NCI-H82 (cell line): ENCODE measurements around the gene SLC5A4.
"Not testable (repeated sequence)": the region's sequence is repeated elsewhere in the genome, so short reads cannot be mapped to it uniquely, and the experiment has no call there.

Source experiments
- DNase-seq: peaks from one replicate; lab custom pipeline; 2025; lab: John Stamatoyannopoulos, UW

SLC5A4 gene

DNA sequence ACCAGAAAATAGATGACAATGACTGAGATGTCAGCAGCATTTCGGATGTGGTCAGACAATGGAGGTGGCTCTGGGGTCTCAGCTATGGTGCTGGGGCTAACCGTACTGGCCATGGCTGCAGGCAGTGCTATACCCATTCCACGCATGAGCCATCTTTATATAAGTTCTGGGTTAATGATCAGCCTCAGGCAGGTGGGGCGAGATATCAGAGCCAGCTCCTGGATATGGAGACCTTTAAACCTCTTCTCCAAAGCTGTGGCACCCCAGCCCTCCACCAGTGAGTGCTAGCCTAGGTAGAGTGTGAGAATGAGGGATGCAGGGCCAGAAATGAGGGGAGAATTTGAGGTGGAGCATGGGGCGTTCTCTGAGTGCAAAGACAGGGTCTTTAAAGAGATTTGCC lies at the start of gene SLC5A4:
TSS of gene SLC5A4 (minus strand) at position 131 of the 400 bp plus-strand sequence. CDS start at position 113, 18 bp downstream.
- DNase-seq = no peak

DNA sequence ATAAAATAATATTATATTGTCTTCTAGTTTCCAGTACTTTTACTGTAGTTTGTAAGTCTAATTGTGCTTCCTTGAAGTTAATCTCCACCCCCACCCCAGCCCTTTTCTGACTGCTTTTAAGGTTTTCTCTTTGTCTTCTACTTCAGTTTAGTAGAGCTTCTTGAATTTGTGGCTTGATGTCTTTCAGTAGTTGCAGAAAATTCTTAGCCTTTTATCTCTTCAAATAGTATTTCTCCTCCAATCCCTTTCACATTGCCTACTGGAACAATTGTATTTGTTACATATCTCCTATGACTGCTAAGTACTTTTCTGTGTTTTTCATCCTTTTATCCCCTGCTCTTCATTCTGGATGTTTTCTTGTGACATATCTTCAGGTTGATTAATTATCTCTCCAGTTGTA lies 38.8 kb upstream of the SLC5A4 start:
- DNase-seq = not testable (repeated sequence)

DNA sequence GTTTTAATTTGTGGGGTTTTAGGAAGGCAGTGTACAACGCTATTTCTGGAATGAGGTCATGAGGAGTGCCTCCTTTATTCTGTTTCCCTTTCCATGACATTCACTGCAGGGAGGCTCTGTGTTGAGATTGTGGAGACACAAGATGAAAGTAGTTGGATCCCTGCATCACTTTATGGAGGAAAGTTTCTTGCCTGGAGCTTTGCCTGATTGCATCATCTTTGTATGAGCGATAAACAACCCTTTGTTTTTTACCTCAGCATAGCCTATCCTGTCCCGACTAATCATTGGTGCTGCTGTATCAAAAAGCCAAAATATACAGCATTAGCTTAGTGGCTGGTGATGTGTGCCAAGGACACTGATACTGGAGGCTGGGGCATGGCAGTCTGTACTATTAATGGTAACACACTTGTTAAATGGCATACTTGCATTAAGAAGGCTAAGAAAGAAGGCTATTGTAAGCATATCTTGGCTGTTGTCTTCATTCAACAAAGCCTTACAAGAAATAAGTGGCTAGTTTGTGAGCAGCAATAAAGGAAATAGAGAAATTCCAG lies 31.2 kb upstream of the SLC5A4 start:
- DNase-seq = no peak

DNA sequence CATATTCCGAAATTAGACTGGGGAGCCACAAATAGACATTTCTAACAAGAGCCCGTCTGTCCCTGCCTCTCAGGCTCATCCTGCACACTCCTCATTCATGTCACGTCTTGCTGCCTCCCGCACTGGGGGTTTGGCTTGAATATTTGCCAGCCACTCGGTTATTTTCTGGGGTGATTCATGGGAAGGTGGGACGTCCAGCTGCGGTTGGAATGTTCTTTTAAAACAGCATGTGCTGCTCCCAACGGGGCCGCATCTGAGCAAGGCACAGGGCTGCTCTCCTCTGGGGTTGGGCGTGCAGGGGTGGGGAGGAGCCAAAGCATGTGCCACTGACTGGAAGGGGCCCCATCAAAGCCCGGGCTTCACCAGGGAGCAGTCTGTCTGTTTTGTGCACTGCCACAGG lies 25.9 kb upstream of the SLC5A4 start:
- no peak for DNase-seq

DNA sequence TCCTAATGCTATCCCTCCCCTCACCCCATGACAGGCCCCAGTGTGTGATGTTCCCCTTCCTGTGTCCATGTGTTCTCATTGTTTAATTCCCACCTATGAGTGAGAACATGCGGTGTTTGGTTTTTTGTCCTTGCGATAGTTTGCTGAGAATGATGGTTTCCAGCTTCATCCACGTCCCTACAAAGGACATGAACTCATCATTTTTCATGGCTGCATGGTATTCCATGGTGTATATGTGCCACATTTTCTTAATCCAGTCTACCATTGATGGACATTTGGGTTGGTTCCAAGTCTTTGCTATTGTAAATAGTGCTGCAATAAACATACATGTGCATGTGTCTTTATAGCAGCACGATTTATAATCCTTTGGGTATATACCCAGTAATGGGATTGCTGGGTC lies 20.2 kb upstream of the SLC5A4 start:
- DNase-seq = not testable (repeated sequence)

DNA sequence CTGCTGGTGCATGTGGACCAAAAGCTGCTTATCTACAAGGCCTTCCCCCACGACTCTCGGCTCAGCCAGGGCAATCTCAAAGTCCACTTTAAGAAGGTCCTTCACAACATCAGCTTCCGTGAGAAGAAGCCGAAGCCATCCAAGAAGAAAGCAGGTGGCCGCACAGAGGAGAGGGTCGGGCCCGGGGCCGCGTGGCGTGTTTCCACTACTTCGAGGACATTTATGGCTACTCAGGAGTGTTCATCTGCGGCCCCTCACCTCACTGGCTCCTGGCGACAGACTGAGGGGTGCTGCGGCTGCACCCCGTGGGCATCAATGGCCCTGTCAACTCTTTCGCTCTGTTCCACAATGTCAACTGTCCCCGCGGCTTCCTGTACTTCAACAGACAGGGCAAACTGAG lies 16.2 kb upstream of the SLC5A4 start:
- DNase-seq = no peak

DNA sequence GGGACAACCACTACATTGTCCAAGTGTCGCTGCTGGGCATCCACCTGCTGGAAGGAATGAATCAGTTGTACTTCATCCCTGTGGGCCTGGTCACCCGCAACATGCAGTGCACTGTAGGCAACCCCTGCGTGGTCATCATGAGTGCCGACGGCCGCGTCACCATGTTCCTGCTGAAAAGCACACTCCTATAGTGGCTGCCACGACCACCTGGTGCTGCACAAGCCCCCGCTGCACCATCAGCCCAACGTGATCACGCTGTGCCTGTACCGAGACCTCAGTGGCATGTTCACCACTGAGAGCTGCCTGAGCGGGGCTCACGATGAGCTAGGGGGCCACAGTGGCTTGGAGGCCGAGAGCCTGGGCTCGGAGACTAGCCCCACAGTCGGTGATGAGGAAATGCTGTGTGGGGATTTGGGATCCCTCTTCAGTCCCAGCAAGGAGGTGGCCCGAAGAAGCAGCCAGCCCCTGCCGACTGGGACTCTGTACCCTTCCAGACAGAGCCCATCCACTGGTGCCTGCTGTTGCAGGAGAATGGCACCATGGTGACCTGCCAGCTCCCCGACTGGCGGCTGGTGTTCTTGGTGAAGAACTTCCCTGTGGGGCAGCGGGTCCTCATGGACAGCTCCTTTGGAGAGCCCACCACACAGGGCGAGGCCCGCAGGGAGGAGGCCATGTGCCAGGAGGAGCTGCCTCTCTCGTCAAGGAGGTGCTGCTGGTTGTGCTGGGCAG lies 15.7 kb upstream of the SLC5A4 start:
- no peak for DNase-seq

DNA sequence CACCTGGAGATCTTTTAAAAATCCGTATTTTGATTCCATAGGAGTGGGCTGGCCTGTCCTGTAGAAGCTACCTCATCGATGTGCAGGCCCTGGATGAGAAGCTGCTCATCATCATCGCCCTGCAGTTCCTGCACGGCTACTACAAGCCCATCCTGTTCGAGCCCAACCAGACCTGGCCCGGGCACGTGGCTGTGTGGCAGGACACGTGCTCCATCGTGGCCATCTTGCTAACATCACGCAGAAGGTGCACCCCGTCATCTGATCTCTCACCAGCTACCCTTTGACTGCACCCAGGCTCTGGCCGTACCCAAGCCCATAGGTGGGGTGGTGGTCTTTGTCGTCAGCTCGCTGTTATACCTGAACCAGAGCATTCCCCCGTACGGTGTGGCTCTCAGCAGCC lies 14.2 kb upstream of the SLC5A4 start:
- DNase-seq = no peak

DNA sequence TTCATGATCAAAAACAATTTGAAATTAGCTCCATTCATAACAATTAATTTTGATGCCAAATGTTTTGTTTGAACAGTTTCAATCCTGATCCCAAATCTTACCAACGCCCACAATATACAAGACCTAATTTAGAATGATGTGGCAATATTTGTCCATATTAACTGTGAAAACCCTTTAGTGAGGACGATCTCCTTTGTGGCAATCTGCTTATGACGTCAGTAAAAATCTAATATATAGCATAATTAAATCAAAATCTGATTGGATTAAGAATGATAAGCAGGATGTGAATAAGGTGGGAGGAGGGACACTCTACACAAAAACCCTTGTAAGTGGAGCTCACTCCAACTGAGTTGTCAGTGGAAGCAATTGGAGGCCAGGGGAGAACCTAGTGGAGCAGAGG lies 11.9 kb upstream of the SLC5A4 start:
- DNase-seq = no peak

DNA sequence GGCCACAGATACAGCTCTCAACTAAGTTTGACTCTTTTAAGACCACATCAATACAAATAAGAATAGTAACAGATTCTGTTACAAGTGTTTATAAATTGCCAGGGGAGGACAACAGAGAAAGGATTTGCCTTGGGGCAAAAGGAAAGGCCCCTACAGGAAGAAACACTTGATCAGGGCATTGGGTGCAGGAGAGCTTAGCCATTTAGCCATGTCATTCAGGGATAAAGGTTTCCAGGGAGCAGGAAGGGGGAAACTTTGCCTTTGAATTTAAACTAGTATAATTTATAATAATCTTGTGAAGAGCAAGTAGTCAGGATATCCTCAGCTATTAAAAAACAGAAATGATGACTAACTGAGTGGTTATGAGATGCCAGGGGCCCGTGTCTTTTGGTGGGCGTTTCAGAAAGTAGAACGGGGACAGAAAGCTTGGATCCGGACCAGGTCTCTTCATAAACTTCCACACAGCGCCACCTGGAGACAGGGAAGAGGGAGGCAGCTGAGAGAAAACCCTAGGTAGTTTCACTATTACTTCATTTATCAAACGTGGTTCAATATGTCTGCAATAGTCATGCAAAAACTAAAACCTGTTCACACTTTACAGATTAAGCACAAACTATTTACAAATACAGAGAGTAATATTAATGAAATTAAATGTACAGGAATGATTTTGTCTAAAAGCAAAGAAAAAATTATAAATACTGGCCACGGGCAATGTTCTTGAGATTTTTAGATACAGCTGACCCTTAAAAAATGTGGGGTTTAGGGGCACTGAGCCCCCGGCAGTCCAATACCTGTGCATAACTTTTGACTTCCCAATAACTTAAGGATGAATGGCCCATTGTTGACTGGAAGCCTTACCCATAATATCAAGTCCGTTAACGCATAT lies 11.0 kb upstream of the SLC5A4 start:
- peak; percentile 80 for DNase-seq

DNA sequence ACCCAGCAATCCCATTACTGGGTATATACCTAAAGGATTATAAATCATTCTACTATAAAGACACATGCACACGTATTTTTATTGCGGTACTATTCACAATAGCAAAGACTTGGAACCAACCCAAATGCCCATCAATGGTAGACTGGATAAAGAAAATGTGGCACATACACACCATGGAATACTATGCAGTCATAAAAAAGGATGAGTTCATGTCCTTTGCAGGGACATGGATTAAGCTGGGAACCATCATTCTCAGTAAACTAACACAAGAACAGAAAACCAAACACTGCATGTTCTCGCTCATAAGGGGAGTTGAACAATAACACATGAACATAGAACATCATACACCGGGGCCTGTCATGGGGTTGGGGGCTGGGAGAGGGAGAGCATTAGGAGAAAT lies 8.5 kb upstream of the SLC5A4 start:
- not testable (repeated sequence) for DNase-seq

DNA sequence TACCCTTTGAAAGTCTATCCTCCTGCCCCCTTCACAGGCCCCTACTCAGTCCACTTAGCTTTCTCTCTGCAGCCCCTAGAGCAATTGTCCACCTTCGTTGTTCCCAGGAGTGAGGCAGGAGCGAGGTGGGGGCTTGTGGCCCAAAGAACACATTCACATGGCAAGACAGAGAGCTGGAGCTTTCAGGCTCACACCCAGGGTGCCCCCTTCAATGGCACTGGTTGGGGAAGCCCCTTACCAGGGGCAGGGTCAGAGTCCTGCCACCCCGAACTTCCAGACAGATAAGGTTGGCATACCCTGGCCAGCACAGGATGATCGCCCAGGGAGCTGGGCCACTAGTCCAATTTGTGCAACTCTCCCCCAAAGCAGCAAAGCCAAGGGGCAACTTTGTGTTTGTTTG lies 6.2 kb upstream of the SLC5A4 start:
- DNase-seq = no peak

DNA sequence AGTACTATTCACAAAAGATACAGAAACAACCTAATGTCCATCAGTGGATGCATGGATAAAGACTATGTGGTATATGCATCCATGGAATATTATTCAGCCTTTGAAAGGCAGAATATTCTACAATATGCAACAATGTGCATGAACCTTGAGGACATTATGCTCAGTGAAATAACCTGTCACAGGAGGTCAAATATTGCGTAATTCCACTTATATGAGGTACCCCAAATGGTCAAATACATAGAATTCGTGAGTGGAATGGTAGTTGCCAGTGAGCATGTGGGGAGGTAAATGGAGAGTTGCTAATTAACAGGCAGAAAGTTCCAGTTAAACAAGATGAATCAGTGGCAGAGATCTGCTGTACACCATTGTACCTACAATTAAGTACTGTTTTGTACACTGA lies 3.6 kb upstream of the SLC5A4 start:
- DNase-seq = no peak

DNA sequence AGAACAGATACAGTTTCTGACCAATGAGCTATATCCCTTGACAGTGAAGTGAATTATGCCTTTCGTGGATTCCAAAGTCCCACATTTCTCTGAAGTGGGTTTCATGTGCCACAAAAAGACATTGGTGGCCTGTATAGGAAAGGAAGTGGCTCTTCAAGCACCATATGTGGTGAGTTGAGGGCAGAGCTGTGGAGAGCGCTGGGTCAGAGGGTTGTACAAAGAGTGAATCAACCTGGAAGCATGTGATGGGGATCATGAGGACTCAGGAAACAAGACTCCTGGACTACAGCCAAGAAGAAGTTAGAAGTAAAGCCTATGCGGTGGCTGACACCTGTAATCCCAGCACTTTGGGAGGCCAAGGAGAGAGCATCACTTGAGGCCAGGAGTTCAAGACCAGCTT lies 579 bp upstream of the SLC5A4 start:
- no peak for DNase-seq

DNA sequence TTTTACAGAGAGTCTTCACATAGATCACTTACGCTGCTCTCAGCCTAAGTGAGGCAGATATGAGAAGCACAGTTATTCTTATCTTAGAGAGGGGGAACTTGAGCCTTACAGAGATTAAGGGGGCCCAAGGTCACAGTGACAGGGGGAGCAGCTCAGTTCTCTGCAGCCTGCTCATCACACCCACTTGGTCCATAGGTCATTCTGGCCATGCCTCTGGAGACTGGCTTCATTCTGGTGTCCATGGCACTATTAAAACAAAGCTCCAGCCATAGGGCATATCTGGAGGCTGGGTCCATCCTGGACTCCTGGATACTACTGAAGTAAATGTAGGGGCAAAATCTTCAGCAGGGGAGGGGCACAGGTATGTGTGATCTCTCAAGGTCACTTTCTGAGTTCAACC lies 5.9 kb downstream of the SLC5A4 start:
- no peak for DNase-seq

DNA sequence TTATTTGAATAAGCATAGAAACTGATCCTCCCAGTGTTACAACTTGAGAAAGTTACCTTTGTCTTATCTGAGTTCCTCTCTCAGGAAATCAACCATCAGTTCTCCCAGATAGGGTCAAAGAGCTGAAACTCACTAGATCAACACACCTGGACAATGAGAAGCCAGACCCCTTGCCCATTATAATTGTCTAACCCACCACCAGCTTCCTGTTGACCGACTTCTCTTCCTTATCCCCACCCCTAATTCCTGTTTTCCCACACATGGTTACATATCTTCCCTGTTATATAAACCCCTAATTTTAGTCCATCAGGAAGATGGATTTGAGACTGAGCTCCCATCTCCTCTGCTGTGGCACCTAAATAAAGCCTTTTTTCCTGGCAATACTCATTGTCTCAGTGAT lies 6.9 kb downstream of the SLC5A4 start:
- DNase-seq = no peak

DNA sequence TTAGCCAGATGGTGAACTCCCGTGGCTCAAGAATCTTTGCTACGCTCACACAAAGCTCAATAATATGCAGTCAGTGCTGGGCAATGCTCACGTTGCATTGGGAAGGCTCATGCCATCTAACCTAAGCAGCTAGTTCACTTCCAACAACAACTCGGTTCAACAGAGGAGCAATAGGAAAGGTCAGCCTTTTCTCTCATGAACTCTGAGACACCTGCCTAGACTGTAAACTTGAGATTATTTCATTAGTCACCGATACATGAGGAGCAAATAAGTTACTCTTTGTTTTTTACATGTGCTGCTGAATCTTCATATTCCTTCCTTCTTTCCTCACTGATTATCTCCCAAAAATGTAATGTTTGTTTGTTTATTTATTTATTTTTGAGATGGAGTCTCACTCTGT lies 9.0 kb downstream of the SLC5A4 start:
- no peak for DNase-seq

DNA sequence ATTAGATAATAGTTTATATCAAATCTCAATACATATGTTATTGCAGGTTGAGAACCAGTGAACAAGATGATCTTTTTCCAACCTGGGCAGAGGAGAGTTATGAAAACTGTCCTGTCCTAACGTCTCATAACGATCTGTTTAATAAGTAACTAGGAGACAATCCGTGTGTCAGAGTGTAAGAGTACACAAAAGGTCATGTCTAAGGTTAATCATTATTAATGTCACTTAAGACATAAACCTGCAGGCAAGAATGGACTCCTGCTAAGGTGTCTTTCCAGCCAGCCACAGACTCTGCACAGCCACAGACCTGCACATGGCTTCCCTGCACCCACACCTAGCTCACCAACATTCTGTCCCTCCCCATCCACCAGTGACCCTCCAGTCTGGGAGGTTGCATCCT lies 10.1 kb downstream of the SLC5A4 start:
- DNase-seq = no peak

DNA sequence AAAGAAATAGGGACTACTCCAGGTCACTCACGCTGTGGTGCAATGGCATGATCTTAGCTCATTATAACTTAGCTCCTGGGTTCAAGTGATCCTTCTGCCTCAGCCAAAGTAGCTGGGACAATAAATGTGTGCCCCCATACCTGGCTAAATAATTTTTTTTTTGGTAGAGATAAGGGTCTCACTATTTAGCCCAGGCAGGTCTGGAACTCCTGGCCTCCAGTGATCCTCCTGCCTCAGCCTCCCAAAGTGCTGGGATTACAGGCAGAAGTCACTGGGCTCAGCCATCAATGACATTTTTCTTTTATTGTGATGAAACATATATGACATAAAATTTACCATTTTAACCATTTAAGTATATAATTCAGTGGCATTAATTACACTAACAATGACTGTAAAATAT lies 10.6 kb downstream of the SLC5A4 start:
- no peak for DNase-seq

DNA sequence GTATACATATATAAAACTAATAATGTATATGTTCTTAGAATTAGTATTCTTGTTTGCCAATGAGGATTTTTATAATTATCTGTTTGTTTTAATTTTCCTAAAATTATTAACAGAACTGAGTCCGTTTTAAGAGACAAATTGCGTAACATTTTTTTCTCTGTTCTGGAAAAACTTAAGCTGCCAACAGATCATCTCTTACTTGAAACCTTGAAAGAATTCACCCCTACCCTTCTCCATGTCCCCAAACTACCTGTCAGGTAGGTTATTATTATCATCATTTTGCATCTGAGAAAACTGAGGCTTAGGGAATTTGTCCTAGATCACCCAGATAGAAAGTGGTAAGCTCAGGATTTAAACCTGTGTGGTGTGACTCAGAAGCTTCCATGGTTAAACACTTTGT lies 14.7 kb downstream of the SLC5A4 start:
- no peak for DNase-seq

DNA sequence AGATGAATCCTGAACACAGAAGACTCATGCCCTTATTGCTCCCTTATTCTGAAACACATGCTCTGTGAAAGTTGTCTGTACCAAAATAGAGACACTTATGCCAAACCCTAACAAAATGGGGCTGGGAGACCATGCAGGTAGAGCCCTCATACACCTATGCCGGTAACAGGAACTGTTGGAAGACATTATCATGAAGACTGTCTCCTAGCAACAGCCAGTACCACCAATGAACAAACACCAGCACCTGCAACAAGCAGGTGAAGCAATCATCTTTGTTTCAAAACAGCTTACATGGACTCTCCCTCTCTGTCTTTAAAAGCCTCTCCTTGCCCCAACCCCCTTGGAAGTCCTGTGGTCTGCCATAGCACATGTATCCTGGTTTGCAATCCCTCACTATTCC lies 17.2 kb downstream of the SLC5A4 start:
- no peak for DNase-seq

DNA sequence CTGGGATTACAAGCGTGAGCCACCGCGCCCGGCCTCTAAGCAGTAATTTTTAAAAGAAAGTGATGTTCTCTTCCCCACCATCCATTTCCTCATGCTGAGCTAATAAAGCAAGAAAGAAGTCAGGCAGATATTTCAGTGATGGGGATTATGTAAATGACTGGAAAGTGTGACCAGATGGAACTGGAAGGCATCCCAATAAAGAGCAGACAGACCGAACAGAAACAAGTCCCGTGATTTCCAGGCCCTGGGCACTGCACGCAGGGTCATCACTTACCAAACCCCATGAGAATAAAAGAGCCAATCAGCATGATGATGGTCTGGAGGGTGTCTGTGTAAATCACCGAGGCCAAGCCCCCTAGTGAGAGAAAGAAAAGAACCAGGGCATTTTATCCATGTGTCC lies 18.2 kb downstream of the SLC5A4 start:
- DNase-seq = no peak

DNA sequence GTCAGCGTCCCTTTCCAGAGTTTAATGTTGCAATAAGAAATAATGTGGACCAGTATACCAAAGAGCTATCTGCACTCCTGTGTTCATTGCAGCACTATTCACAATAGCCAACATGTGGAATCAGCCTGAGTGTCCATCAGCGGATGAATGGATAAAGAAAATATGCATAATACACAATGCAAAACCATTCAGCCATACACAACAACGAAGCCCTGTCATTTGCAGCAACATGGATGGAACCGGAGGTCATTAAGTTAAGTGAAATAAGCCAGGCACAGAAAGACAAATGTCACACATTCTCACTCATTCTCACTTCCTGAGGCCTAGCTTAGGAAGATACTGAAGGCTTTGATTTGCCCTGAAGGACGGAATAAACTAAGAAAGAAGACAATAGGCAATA lies 22.1 kb downstream of the SLC5A4 start:
- no peak for DNase-seq
